Type B pancreatic cell (in vitro differentiated cells): ENCODE measurements around the gene TNFSF4. TPM values are rescaled to one million over a fixed set of nuclear protein-coding genes. Genes with fewer than 3 reads are reported as not detected.
A peak's percentile ranks its signal among the peaks of the same experiment; 100 is the strongest.

ENCODE experiments used
- DNase-seq: peaks from one replicate; pipeline ENCODE4 v3.0.0; 2021; ENCODE audit warnings: mixed read lengths; ENCODE audit not compliant: unreplicated experiment; ENCODE audit errors: extremely low spot score
- H3K27ac Mint-ChIP-seq: 2 replicates; pipeline ENCODE4 v1.8.0; 2021; ENCODE audit warnings: mild to moderate bottlenecking, mixed read lengths
- H3K27me3 Mint-ChIP-seq: 2 replicates; pipeline ENCODE4 v1.8.0; 2021; ENCODE audit warnings: mixed read lengths
- H3K36me3 Mint-ChIP-seq: 2 replicates; pipeline ENCODE4 v1.8.0; 2021; ENCODE audit warnings: mixed read lengths
- H3K4me1 Mint-ChIP-seq: one replicate; pipeline ENCODE4 v1.8.0; 2021; ENCODE audit warnings: mixed read lengths; ENCODE audit not compliant: unreplicated experiment
- H3K4me3 Mint-ChIP-seq: 2 replicates; pipeline ENCODE4 v1.8.0; 2021; ENCODE audit warnings: mild to moderate bottlenecking, mixed read lengths
- H3K9me3 Mint-ChIP-seq: 2 replicates; pipeline ENCODE4 v1.8.0; 2021; ENCODE audit warnings: mixed read lengths
- CTCF ChIP-seq: fragments of 200-600 bp; sonication (generic); conservative IDR thresholded peaks from 2 replicates; pipeline ENCODE4 v1.5.0; 2021; ENCODE audit warnings: antibody characterized with exemption, mild to moderate bottlenecking
- total RNA-seq: library from RNA; stranded (reverse); gene quantifications from 2 replicates; pipeline ENCODE4 v1.2.1, GENCODE V29; 2021; ENCODE audit warnings: low replicate concordance

TNFSF4 gene
- total RNA-seq, 1 donor from 2014 or later, result 0.58 TPM

- H3K9me3 Mint-ChIP-seq, result no peaks in the 10 kb centered on the region
- TF ChIP-seq CTCF, result no peak
- H3K27ac Mint-ChIP-seq, result peak overlapping the region; percentile 73
- H3K4me3 Mint-ChIP-seq, result peak overlapping the region; percentile 16
- no peaks in the 10 kb centered on the region for H3K4me1 Mint-ChIP-seq
- H3K36me3 Mint-ChIP-seq, result no peaks in the 10 kb centered on the region
- no peaks in the 10 kb centered on the region for H3K27me3 Mint-ChIP-seq
- DNase-seq, result no peak
Observed at GRCh38 chr1:173134800-173135199, 72.3 kb downstream of the TNFSF4 start.

- Mint-ChIP-seq H3K4me3 (no peak overlapping the region), H3K27ac (peak overlapping the region; percentile 73), H3K27me3 (no peaks in the 10 kb centered on the region), H3K36me3 (no peaks in the 10 kb centered on the region), H3K9me3 (no peaks in the 10 kb centered on the region), H3K4me1 (no peaks in the 10 kb centered on the region)
- DNase-seq, result no peak
- TF ChIP-seq CTCF, result no peak
Observed at GRCh38 chr1:173134029-173134428, 73.1 kb downstream of the TNFSF4 start.

Other genes starting within 250 kb of the TNFSF4 start
- 0.58 TPM in 1 of 2 replicates, not detected in the other for gene TNFSF18, start 156.4 kb downstream of the TNFSF4 start, total RNA-seq